DMS79 treated with DMSO at 0.1 percent for 48 hours (cell line): ENCODE measurements around the gene TBC1D7.
"Not testable (repeated sequence)": the region's sequence is repeated elsewhere in the genome, so short reads cannot be mapped to it uniquely, and the experiment has no call there.

Experiments
- DNase-seq: peaks from one replicate; lab custom pipeline; 2025; lab: John Stamatoyannopoulos, UW

TBC1D7 gene

DNA sequence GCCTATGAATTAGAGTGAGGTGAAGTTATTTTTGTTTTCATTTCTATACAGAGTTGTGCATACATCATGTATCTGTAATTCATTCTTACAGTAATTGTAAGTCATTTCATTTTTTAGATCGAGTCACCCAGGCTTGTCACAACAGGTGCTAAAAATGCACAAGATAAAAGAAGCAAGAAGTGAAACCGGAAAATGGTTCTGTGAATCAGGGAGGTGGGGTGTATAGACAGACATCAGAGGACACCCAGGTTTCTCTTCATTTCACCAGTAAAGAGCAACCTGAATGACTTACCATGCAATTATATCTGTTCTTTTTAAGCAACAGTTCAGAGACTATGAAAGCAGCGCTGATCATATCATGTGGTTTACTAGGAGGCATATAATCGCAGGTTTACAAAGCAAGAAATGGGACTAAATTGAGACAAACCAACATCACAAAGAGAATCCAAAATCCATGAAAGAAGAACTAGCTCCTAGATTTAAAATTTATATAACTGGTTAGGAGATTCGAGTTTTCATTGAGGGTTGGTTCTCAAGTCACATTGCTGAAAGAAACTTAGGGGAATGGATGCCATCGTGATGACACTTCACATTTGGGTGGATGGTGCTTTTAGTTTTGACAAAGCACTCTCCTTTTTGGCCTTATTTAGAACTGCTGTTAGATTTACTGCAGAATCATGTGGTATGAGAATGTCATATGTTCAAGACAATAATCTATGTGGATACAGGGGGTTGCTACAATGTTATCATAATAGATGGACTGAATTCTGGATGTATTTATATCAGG, 27.9 kb upstream of the TBC1D7 start:
- DNase-seq, result no peak

- no peak for DNase-seq
These were observed 27.0 kb upstream of the TBC1D7 start for GRCh38 chr6:13355043-13355945.

DNA sequence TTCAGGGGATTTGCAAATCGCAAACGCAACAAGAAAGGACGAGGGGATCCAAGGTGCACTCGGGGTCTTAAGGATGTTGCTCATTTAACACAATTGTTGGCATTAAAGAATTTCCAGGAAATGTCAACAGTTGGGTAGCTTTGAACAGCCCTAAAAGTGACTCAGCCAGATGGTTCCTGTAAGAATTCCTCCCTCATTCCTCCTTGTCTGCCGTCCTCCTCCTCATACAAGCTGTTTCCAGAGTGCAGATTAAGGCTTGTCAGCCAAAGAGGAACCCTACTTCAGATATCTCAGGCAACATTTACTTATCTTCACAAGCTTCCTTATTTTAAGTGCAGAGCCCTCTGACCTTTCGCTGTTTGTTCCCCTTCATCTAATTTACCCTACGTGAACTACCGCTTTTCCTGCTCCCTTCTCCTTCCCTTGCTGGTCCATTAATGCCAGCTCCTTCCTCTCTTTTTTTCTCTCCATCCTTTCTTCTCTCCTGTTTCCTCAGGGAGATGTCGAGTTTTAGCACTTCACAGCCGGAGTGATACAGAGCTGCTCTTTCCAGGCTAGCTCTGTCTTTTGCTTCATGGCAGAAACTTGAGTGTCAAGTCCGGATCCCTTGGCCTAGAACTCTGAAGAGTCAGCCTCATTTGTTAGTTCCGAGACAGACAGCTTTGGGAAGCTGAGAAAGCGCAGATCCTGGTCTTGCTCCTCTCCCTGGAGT, 26.1 kb upstream of the TBC1D7 start:
- no peak for DNase-seq

- DNase-seq, result no peak
These were observed 23.8 kb upstream of the TBC1D7 start for GRCh38 chr6:13352165-13352564.

GRCh38 chr6:13351271-13351670, 22.9 kb upstream of the TBC1D7 start:
- DNase-seq, result no peak

DNA sequence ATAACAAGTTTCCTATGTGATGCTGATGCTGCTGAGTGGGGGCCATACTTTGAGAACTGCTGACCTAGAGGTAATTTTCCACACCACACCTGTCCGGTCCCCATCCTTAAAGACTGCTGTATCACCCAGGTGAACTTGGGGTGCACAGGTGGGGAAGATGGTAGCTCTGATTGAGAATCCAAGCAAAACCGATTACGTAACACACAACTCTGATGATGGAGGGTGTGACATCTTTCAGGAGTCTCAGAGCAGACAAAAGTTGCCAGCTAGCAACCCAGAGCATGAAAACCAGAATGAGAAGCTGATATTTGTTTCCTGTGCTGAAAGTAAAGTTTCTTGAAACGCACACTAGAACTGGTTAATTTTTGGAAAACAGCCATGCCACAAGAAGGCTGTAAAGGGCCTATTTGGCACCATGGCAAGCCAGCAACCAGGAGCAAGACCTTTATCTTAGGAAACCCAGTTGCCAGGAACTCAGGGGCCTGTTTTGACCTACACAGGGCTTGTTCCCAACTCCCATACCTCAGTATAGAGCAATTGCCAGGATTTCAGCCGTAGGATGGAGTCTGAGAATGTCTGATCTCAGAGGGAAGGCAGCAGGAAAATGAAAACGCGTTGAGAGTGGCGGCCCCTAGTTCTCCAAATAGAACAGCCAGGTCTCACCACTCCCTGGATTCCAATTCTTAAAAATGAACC, 21.6 kb upstream of the TBC1D7 start:
- no peak for DNase-seq

DNA sequence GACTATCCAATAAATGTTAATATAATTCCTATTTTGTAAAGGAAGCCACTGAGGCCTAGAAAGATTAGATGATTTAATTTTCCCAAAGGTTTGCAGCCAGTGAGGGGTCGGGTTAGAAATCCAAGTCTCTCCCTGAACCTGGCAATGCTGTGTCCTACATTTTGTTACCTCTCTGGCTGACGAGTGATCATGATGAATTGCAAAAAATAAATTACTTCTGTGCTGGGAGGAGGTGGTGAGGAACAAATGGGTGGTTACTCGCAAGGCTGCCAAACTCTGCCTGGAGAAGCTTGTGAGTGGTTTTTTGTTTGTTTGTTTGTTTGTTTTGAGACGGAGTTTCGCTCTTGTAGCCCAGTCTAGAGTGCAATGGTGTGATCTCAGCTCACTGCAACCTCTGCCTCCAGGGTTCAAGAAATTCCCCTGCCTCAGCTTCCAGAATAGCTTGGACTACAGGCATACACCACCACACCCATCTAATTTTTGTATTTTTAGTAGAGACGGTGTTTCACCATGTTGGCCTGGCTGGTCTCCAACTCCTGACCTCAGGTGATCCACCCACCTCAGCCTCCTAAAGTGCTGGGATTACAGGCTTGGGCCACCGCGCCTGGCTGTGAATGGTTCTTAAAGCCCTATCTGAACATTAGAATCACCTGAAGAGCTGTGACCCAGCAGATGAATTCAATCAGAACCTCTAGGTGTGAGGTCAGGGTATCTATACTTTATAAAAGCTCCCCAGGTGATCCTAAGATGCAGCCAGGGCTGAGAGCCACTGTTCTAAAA, 20.2 kb upstream of the TBC1D7 start:
- no peak for DNase-seq

DNA sequence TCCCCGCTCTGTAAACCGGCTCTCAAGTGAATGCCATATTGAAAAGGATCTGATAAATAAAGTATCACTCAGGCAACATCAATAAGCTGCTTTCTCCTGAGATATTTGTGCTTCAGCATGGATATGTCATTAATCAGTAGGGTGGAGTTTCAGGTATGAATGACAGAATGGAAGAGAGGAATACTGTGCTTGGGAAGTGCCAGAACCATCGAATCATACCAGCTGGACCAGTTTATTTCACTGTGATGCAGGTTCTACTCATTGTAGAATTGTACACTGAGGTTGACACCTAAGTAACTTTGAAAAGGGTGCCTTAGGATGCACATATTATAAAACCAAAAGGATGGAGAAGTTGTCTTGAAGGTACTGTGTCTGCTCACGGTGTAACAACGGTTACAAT, 17.9 kb upstream of the TBC1D7 start:
- DNase-seq, result no peak

GRCh38 chr6:13342414-13343019, 14.2 kb upstream of the TBC1D7 start:
- no peak for DNase-seq

DNA sequence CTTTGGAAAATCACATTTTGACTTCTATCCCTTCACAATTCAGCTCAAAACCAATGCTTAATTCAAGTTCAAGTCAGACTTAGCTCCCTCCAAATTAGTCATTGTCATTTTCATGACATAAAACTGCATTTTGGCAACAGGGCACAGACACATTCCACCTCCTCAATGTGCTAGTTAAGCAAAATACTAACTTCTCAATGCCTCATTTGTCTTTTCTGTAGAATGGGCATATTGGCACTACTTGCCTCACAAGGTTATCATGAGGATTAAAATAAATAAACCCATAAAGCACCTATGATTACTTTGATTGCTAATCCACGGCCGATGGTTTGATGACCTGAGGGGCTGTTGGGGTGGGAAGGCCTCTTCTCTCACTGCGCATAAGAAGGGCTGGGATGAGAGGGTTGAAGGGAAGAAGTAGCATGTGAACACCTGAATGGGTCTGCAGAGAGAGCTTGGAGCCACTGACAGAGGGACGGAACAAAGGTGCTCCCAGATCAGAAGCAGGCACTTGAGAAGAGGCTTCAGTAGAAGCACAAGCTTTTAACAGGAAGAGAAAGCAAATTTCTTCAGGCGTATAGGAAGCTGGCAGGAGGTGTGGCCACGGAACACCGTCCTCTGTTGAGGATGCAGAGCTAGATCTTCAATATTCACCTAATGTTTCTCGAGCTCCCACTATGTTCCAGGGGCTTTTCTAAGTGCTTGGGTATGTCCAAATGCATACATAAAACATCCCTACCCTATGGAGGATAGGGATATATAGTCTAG, 11.7 kb upstream of the TBC1D7 start:
- DNase-seq, result no peak

- no peak for DNase-seq
These were observed 9.7 kb upstream of the TBC1D7 start for GRCh38 chr6:13338038-13338437.

GRCh38 chr6:13336553-13336952, 8.2 kb upstream of the TBC1D7 start:
- DNase-seq, result peak; percentile 31

GRCh38 chr6:13334953-13335352, 6.6 kb upstream of the TBC1D7 start:
- no peak for DNase-seq

DNA sequence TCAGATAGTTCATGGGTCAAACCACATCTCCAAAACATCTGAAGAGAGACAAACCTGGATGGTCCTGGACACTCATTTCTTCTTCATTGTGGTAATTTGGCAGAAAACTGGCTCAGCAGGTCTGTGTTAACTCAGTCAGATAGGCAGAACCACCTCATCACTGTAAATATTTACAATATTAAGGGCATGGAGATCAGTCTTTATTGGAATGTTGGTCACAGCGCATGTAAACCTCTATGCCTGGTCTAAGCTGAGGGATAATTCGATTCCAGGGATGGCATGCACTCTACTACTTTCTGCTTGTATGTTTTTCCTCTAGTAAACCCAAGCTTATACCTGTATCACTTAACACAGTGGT, 4.0 kb upstream of the TBC1D7 start:
- no peak for DNase-seq

DNA sequence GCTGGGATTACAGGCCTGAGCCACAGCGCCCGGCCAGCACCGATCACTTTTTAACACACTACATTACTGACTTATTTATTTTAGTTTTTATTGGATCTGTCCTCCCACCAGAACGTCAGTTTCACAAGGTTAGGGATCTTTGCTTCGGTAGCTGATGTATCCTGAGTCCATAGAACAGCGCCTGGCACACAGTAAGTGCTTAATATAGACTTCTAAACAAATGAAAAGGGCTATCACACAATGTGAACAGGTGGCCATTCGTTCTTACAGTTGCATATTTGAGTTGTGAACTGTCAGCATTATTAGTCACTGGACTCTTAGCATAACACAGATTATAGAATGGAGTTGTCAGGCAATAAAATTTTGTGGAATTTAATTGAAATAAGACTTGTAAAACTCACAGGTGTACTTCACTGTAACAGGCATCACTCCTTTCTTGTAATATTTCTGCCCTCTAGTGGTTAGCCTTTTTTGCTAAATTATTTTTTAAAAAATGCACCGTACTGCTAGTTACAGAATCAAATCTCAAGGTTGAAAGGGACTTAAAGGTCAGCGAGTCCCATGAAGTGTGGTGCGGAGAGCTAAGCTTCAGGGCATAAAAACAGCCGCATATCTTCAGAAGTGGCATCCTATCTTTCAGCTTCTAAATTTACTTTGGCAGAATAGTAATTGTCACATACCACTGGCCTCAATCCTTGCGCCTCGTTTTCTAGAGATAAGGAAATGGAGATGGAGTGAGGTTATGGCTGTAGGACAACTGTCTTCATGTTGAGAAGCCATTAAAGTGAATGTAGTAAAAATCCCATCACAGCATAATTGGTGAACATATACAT, 3.4 kb upstream of the TBC1D7 start:
- DNase-seq, result peak; percentile 16

DNA sequence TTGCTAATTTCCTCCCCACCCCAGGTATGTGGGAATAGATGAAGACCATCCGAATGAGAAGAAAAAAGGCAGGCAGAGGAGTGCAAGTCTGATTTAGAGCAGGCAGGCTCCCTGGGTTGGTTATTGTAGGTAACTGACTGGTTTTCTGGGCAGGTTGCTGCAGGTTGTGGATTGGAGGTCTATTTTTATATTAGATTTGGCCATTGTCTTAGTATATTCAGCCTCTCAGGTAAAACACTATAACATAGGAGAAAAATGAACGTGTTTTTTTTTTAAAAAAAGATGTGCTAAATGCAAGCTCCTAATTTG, 492 bp upstream of the TBC1D7 start:
- DNase-seq, result peak; percentile 22

- DNase-seq, result peak; percentile 33
These were observed 654 bp downstream of the TBC1D7 start for GRCh38 chr6:13327691-13328075.

- not testable (repeated sequence) for DNase-seq
These were observed 2.2 kb downstream of the TBC1D7 start for GRCh38 chr6:13326031-13326586.
